HEK293T (cell line): ENCODE measurements around the gene ARPC1B.
"Not testable (repeated sequence)": the region's sequence is repeated elsewhere in the genome, so short reads cannot be mapped to it uniquely, and the experiment has no call there.

Experiments used
- CTCF ChIA-PET: fragments of 350-600 bp; formaldehyde crosslinking; extraction: SDS; loops from one replicate; lab custom pipeline; 2021; ENCODE audit warnings: antibody characterized with exemption, inconsistent platforms; lab: Yijun Ruan, JAX
- POLR2A ChIA-PET: fragments of 350-600 bp; formaldehyde crosslinking; extraction: SDS; loops from one replicate; lab custom pipeline; 2020; ENCODE audit warnings: antibody characterized with exemption, inconsistent platforms; lab: Yijun Ruan, JAX
- DNase-seq: peaks from one replicate; pipeline ENCODE4 v3.0.0; 2012; ENCODE audit warnings: mixed read lengths; ENCODE audit errors: extremely low spot score
- ARNT ChIP-seq: fragments of 450-650 bp; IDR thresholded peaks from 2 replicates; pipeline ENCODE4 v1.6.1; 2017; ENCODE audit warnings: mild to moderate bottlenecking
- BHLHE40 ChIP-seq: fragments of 450-650 bp; IDR thresholded peaks from 2 replicates; pipeline ENCODE4 v1.6.1; 2016; ENCODE audit warnings: mild to moderate bottlenecking, moderate library complexity, borderline replicate concordance
- CTBP1 ChIP-seq: fragments of 450-650 bp; IDR thresholded peaks from 2 replicates; pipeline ENCODE4 v1.6.1; 2016; ENCODE audit warnings: borderline replicate concordance
- ELF4 ChIP-seq: fragments of 450-650 bp; IDR thresholded peaks from 2 replicates; pipeline ENCODE4 v1.6.1; 2017; ENCODE audit warnings: antibody characterized with exemption
- FOXA1 ChIP-seq: fragments of 450-650 bp; IDR thresholded peaks from 2 replicates; pipeline ENCODE4 v1.6.1; 2016; ENCODE audit warnings: mild to moderate bottlenecking
- FOXK2 ChIP-seq: fragments of 450-650 bp; IDR thresholded peaks from 2 replicates; pipeline ENCODE4 v1.6.1; 2016; ENCODE audit warnings: mild to moderate bottlenecking
- FOXM1 ChIP-seq: fragments of 450-650 bp; IDR thresholded peaks from 2 replicates; pipeline ENCODE4 v1.6.1; 2017; ENCODE audit warnings: mild to moderate bottlenecking, borderline replicate concordance
- HDGF ChIP-seq: fragments of 450-650 bp; IDR thresholded peaks from 2 replicates; pipeline ENCODE4 v1.6.1; 2017; ENCODE audit warnings: antibody characterized with exemption, borderline replicate concordance
- L3MBTL2 ChIP-seq: fragments of 450-650 bp; conservative IDR thresholded peaks from 2 replicates; pipeline ENCODE4 v1.6.1; 2016; ENCODE audit warnings: mild to moderate bottlenecking
- LEF1 ChIP-seq: fragments of 450-650 bp; IDR thresholded peaks from 2 replicates; pipeline ENCODE4 v1.6.1; 2017; ENCODE audit warnings: mild to moderate bottlenecking, borderline replicate concordance
- NFRKB ChIP-seq: fragments of 450-650 bp; IDR thresholded peaks from 2 replicates; pipeline ENCODE4 v1.6.1; 2016; ENCODE audit warnings: mild to moderate bottlenecking, moderate library complexity
- SP1 ChIP-seq: fragments of 450-650 bp; IDR thresholded peaks from 2 replicates; pipeline ENCODE4 v1.6.1; 2017
- SUZ12 ChIP-seq: fragments of 450-650 bp; IDR thresholded peaks from 2 replicates; pipeline ENCODE4 v1.6.1; 2016; ENCODE audit warnings: mild to moderate bottlenecking
- TARDBP ChIP-seq: fragments of 450-650 bp; IDR thresholded peaks from 2 replicates; pipeline ENCODE4 v1.6.1; 2016
- ZNF384 ChIP-seq: fragments of 450-650 bp; IDR thresholded peaks from 2 replicates; pipeline ENCODE4 v1.6.1; 2016
- TF ChIP-seq, protein P1 (sequence below): fragments of 450-650 bp; IDR thresholded peaks from 2 replicates; pipeline ENCODE4 v1.6.1; 2016

The ARPC1B gene

DNA sequence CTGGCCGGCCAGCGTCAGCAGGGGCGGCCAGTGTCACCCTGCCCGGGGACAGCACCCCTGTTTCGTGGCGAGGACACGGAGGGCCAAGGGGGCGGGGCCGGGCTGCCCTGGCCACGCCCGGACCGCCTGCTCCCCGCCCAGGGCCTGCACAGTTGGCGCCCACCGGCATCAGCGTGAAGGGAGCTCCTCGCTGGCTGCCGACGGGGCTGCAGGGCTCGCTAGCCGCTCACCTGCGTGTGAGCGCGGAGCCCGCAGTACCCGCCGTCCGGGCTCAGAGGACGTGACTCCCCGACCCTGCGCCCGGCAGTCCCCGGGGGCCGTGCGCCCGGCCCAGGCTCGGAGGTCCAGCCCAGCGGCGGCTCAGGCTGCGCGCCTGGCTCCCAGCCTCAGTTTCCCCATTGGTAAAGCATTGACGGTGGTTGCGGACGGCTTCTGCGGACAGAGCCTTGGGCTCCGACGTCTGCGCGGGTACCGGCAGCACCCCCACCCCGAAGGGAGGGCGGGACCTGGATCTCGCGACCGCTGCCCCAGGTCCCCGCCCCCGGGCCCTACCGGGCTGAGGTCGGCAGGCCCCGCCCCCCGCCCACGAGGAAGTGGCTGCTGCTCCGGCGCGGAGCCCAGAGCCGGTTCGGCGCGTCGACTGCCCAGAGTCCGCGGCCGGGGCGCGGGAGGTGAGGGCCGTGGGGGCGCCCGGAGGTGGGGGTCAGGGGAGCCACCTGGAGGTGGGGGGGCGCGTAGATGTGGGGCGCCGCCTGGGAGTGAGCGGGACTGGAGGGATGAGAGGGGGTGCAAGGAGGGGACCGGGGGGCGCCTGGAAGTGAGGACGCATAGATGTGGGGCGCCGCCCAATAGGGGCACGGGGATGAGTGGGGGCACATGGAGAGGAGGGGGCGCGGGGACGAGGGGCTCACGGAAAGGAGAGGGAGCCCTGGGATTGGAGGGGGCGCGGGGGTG lies at the start of gene ARPC1B:
ARPC1B (plus strand) TSS at position 620 of the 954 bp plus-strand sequence. CDS start 10,985 bp downstream, outside the sequence.
- DNase-seq = peak; percentile 89
- TF ChIP-seq ARNT (no peak), BHLHE40 (no peak), L3MBTL2 (no peak), HDGF (no peak), CTBP1 (no peak)
- POLR2A ChIA-PET = interaction anchor here (0.6 to 1.4 kb wide), 2 partner anchors 34 to 49 kb away, joined by 3 read pairs; partner anchors contain the start of genes ARPC1A, BUD31 and PDAP1
- CTCF ChIA-PET = no interaction called here

DNA sequence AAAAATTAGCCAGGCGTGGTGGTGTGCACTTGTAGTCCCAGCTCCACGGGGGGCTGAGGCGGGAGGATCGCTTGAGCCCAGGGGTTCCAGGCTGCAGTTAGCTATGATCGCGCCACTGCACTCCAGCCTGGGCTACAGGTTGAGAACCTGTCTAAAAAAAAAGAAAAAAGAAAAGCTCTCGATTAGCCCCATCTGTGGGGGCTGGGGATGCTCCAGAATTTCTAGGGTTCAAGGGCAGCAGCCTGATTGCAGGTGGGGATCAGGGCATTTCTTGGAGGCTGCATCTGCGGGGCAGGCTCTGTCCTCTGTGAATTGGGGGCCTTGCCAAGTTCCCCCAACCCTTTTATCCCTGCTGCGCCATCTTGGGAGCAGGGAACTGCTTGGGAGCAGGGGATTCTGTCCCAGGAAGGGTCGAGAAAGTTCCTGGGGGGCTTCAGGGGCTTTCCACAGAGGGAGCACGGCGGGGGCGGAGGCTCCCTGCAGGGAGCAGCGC lies 49.5 kb upstream of the ARPC1B start:
- peak; percentile 32 for DNase-seq
- CTCF ChIA-PET = interaction anchor here (1.2 kb wide), 1 partner anchor 180 kb away, joined by 5 read pairs; no protein-coding TSS in a partner anchor
- POLR2A ChIA-PET = interaction anchor here (0.6 to 1.8 kb wide), 17 partner anchors 9 to 965 kb away, joined by 3 to 8 read pairs (median 3); partner anchors contain the start of genes BUD31 and PDAP1
- no peak for TF ChIP-seq SP1

DNA sequence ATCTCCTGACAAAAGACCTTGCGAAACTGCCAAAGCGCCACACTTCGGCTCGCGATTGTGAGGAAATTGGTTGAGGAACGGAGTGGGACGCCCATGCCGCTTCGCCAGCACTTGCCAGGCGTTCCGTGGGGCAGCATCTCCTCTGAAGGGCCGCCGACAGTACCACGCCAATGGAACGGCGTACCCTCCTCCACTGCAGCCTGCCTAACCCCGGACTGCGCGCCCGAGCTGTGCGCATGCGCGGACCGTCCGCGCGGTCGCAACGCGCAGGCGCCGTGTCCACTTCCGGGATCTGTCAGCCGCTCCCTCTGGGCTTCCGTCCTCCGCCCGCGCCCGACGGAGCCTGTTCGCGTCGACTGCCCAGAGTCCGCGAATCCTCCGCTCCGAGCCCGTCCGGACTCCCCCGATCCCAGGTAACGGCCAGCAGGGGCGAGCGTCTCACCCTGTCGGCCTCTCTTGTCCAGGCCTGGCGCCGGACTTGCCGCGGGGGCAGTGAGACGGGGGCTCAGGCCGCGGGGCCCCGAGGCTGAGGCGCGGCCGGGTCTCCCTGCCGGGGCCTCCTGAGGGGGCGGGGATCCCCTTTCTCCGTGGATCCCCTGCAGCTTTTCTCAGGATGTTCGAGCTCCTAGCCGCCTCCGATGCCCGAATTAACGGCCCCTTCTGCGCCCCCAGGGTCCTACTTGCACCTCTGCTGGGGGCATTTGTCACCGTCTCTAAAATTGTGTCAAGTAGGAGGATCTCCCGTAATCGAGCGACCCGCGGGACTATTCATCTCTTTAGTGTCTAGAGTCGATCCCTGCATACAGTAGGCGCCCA lies 48.7 kb upstream of the ARPC1B start, which contains the start of gene ARPC1A:
ARPC1A (plus strand) TSS at position 307 of the 816 bp plus-strand sequence. CDS start 7,456 bp downstream, outside the sequence.
- POLR2A ChIA-PET = interaction anchor here (0.6 to 1.8 kb wide), 20 partner anchors 8 to 966 kb away, joined by 3 to 8 read pairs (median 3); partner anchors contain the start of genes BUD31 and PDAP1
- TF ChIP-seq SP1 (no peak), FOXM1 (no peak), L3MBTL2 (0 out of 2 replicates have a peak, but pooled peaks have one; percentile 23), TARDBP (no peak), FOXA1 (no peak), HDGF (no peak), FOXK2 (no peak), ARNT (no peak), BHLHE40 (no peak), ELF4 (peak; percentile 98), SUZ12 (no peak), ZNF384 (no peak), LEF1 (no peak), CTBP1 (no peak), NFRKB (no peak)
- TF ChIP-seq, protein P1, sequence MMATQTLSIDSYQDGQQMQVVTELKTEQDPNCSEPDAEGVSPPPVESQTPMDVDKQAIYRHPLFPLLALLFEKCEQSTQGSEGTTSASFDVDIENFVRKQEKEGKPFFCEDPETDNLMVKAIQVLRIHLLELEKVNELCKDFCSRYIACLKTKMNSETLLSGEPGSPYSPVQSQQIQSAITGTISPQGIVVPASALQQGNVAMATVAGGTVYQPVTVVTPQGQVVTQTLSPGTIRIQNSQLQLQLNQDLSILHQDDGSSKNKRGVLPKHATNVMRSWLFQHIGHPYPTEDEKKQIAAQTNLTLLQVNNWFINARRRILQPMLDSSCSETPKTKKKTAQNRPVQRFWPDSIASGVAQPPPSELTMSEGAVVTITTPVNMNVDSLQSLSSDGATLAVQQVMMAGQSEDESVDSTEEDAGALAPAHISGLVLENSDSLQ = peak; percentile 53; the same call in 1 of the 2 replicates
- DNase-seq = peak; percentile 99
- CTCF ChIA-PET = interaction anchor here (1.2 kb wide), 1 partner anchor 181 kb away, joined by 5 read pairs; no protein-coding TSS in a partner anchor

DNA sequence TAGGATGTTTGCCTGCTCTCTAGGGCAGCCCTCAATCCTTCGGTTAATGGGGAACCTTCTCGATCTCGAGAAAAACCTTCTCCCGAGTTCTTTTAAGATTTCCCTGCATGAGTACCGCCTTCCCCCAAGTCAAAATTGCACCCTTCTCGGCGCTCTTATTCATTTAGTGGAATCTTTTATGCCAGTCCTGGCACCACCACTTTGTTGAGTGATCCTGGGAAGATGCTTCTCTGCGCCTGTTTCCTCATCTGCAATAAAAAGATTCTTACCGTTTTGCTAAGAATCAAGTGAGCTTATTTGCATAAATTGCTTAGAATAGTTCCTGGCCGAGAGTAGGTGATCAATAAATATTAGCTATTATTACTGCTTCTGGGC lies 48.1 kb upstream of the ARPC1B start:
- TF ChIP-seq L3MBTL2 (no peak), LEF1 (no peak), ZNF384 (no peak), SP1 (no peak), BHLHE40 (no peak), ARNT (no peak), FOXM1 (no peak)
- no peak for DNase-seq
- ChIA-PET POLR2A (interaction anchor here (1.1 to 1.6 kb wide), 3 partner anchors 31 to 286 kb away, joined by 3 to 5 read pairs (median 3); no protein-coding TSS in a partner anchor), CTCF (interaction anchor here (1.2 kb wide), 1 partner anchor 182 kb away, joined by 5 read pairs; no protein-coding TSS in a partner anchor)

DNA sequence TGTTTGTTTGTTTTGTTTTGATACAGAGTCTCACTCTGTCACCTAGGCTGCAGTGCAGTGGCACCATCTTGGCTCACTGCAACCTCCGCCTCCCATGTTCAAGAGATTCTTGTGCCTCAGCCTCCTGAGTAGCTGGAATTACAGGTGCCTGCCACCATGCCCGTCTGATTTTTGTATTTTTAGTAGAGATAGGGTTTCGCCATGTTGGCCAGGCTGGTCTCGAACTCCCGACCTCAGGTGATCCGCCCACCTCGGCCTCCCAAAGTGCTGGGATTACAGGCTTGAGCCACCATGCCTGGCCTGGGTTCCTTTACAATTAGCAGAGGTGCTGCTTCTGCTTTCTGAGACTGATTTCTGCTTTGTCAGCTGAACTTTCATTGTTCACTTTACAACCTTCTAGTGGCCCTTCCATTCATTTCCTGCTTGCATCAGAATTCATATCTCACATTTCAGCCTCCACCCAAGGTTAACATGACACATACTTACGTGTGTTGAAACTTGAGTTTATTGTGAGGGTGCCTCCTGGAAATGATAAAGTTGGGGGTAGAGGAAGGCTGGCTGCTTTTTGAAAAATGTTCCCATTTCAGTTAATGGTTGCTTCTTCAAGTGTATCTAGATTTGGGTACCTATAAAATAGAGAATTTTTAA lies 44.1 kb upstream of the ARPC1B start:
- POLR2A ChIA-PET, DNase-seq: not testable (repeated sequence)
- CTCF ChIA-PET = interaction anchor here (0.6 kb wide), 1 partner anchor 72 kb away, joined by 3 read pairs; no protein-coding TSS in a partner anchor

DNA sequence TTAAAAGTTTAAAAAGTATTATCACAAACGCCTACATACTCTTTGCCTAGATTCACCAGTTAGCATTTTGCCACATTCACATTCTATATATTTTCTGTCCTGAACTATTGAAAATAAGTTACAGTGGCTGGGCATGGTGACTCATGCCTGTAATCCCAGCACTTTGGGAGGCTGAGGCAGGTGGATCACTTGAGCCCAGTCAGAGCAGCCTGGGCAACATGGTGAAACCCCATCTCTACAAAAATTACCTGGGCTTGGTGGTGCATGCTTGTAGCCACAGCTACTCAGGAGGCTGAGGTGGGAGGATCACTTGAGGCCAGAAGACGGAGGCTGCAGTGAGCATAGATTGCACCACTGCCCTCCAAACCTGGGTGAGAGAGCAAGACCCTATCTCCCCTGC lies 43.5 kb upstream of the ARPC1B start:
- CTCF ChIA-PET = no interaction called here
- no peak for TF ChIP-seq TARDBP
- no peak for TF ChIP-seq FOXM1
- no peak for TF ChIP-seq SUZ12
- TF ChIP-seq ELF4 = no peak
- no peak for TF ChIP-seq BHLHE40
- TF ChIP-seq FOXK2 = no peak
- TF ChIP-seq, protein P1 = no peak
- no peak for TF ChIP-seq CTBP1
- no peak for TF ChIP-seq ARNT
- no peak for TF ChIP-seq LEF1
- no peak for TF ChIP-seq NFRKB
- TF ChIP-seq L3MBTL2 = no peak
- no peak for TF ChIP-seq ZNF384
- POLR2A ChIA-PET = no interaction called here

More for the DNA sequence above, 43.5 kb upstream of the ARPC1B start:
- DNase-seq = no peak
